Lower lobe of right lung (tissue), 2 donors: ENCODE data around the gene UNC50. TPM values are rescaled to one million over a fixed set of nuclear protein-coding genes. Genes with fewer than 3 reads are reported as not detected.

Experiments
- ATAC-seq, 2 donors: fragments of 200-7000 bp; cut with Tn5 transposase; one replicate each; pipeline ENCODE4 v1.9.1; 2020 to 2022; ENCODE audit warnings: mild to moderate bottlenecking in 2 of 2, moderate library complexity in 2 of 2
- DNase-seq: peaks from one replicate; pipeline ENCODE4 v3.0.0-alpha.2; 2020
- H3K27ac ChIP-seq: fragments of 200-600 bp; one replicate; pipeline ENCODE4 v1.8.0; 2022
- H3K27me3 ChIP-seq: fragments of 200-600 bp; one replicate; pipeline ENCODE4 v1.8.0; 2022; ENCODE audit warnings: low read depth
- H3K36me3 ChIP-seq: fragments of 200-600 bp; one replicate; pipeline ENCODE4 v1.8.0; 2022; ENCODE audit warnings: mild to moderate bottlenecking
- H3K4me1 ChIP-seq: fragments of 200-600 bp; one replicate; pipeline ENCODE4 v1.8.0; 2022
- H3K4me3 ChIP-seq: fragments of 200-600 bp; one replicate; pipeline ENCODE4 v1.8.0; 2022; ENCODE audit warnings: mild to moderate bottlenecking
- H3K9me3 ChIP-seq: fragments of 200-600 bp; one replicate; pipeline ENCODE4 v1.8.0; 2022
- intact Hi-C: fragments of 100-400 bp; cut with DNase I; formaldehyde crosslinking; loops from one replicate; pipeline ENCODE4 v1.11.0; 2022
- total RNA-seq: library from RNA; stranded (reverse); fragmentation: NEBNext Ultra II Directional; extraction: Animal tissue kit (Norgen Biotek cat#: 25700); gene quantifications from one replicate; pipeline ENCODE4 v1.2.1, GENCODE V29; 2021
- TF ChIP-seq, protein P1 (sequence below): fragments of 200-600 bp; IDR thresholded peaks from one replicate; pipeline ENCODE4 v1.8.0; 2022; ENCODE audit warnings: antibody characterized with exemption, mild to moderate bottlenecking
- donor health status: DM: no; HTN: yes; CAD: no; lungs with severe emphysema.

The UNC50 gene
- total RNA-seq, 1 donor from 2014 or later, result 53.7 TPM

DNA sequence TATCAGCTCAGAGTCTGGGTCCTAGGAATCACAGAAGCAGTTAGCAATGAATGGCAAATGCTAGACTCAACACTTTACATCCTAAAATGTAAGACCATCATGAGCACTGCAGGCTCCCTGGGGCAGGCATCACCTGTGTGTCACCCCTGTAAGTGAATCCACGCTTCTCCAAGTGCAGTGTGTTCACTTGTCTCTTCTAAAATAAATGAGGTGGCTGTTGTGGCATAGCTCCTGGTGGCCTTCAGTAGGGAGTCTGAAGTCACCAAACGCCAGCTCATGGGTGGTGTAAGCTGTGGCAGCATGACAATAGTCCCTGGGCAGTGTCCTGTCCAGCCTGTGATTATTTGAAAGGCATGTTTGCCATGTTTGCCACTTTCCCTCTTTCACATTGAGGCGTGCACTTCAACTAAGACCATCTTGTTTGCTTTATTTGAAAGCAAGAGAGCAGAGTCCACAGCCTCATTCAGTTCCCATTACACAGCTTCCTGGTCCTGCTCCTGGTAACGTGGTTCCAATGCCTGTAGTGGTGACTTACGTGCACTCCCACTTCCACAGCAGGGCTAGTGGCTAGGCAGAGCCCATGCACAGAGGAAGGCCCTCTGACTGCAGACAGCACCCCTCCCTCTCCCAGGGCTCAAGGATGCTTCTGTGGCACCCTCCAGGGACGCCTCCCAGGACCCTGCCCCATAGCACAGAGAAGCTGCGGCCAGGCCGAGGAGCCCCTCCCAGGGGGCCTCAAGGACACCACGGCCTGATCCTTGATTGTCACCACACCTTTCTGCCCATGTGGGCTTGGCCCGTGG, 24.4 kb upstream of the UNC50 start:
- intact Hi-C loops, result no loop called here
- Histone ChIP-seq H3K4me3 (no peak overlapping the region), H3K27ac (no peak overlapping the region), H3K4me1 (no peaks in the 10 kb centered on the region), H3K27me3 (no peaks in the 10 kb centered on the region), H3K36me3 (peaks cover 93% of the 10 kb centered on the region), H3K9me3 (no peaks in the 10 kb centered on the region)
- no peak for ATAC-seq
- TF ChIP-seq, protein P1, sequence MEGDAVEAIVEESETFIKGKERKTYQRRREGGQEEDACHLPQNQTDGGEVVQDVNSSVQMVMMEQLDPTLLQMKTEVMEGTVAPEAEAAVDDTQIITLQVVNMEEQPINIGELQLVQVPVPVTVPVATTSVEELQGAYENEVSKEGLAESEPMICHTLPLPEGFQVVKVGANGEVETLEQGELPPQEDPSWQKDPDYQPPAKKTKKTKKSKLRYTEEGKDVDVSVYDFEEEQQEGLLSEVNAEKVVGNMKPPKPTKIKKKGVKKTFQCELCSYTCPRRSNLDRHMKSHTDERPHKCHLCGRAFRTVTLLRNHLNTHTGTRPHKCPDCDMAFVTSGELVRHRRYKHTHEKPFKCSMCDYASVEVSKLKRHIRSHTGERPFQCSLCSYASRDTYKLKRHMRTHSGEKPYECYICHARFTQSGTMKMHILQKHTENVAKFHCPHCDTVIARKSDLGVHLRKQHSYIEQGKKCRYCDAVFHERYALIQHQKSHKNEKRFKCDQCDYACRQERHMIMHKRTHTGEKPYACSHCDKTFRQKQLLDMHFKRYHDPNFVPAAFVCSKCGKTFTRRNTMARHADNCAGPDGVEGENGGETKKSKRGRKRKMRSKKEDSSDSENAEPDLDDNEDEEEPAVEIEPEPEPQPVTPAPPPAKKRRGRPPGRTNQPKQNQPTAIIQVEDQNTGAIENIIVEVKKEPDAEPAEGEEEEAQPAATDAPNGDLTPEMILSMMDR, result no peak
- no peak for DNase-seq

DNA sequence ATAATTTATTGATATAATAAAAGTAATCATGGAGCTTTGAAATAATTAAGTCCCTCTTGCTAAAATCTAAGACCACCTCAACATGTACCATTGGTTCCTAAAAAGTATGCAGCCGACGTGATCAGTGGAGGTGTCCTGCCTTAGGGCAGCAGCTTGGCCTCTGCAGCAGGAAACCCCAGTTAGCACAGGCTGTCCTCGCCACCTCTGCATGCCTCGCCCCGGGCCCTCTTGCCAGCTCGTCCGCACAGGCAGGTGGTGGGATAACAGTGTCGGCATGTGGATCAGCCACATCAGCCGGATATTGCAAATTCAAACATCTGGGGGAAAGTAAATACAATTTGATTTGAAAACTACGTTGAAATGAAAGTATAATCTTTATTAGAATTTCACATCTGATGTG, 23.0 kb upstream of the UNC50 start:
- Histone ChIP-seq H3K27me3 (no peaks in the 10 kb centered on the region), H3K36me3 (peaks cover 81% of the 10 kb centered on the region), H3K4me3 (no peak overlapping the region), H3K9me3 (no peaks in the 10 kb centered on the region), H3K27ac (no peak overlapping the region), H3K4me1 (no peaks in the 10 kb centered on the region)
- no peak for ATAC-seq
- TF ChIP-seq, protein P1, result no peak
- no peak for DNase-seq
- intact Hi-C loops, result no loop called here

DNA sequence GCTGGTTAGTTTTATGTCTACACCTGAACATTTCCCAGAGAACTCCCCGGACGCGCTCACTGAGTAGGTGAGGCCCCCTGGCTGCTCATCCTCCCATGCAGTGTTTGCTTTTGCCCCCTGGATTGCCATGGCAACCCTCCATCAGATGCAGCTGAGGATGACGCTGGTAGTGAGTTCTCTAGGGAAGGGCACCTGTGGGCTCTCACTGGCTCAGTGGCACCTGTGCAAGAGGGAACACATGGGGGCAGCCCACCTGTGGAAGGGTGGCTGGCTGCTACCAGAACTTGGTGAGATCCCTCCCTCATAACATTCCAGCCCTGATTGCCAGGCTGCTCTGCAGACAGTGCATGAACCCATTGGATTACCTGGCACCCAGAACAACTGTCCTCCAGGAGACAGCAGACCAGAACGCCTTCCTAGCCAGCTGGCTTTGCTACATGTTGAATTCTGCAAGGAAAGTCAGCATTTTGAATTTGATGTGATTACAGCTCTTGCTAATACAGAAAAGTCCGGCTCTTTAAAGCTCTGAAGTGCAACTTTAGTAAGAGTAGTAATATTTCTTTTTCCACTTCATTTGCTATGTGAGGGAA, 21.7 kb upstream of the UNC50 start:
- DNase-seq (no peak), ATAC-seq (no peak)
- H3K4me1 ChIP-seq, result no peaks in the 10 kb centered on the region
- TF ChIP-seq, protein P1, result no peak
- no peak overlapping the region for H3K27ac ChIP-seq
- H3K36me3 ChIP-seq, result peaks cover 76% of the 10 kb centered on the region
- intact Hi-C loops, result no loop called here
- no peaks in the 10 kb centered on the region for H3K9me3 ChIP-seq
- no peaks in the 10 kb centered on the region for H3K27me3 ChIP-seq
- no peak overlapping the region for H3K4me3 ChIP-seq

DNA sequence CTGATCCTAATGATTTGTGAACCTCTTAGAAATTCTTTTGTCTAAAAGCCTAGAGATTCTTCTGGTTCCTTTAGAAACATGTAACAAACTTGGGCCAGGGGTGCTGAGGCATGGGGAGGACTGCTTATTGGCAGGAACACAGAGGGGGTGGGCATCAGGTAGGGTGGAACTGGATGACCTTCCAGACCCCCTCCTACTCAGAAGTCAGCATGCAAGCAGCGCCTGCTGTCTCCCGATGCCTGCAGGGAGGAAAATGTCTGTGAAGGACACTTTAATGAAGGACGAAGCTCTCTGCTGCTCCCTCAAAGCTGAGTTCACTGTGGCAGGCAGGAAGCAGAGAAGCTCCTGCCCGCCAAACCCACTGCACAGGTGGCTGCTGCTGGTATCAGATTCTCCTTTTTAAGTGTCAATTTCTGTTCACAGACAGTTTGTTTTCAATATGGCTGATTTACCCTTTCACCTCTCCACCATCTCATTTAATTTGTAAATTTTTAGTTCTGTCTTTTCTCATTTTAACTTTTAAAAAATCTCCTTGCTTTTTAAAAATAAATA, 19.4 kb upstream of the UNC50 start:
- no peaks in the 10 kb centered on the region for H3K27me3 ChIP-seq
- intact Hi-C loops, result no loop called here
- peaks cover 61% of the 10 kb centered on the region for H3K36me3 ChIP-seq
- ATAC-seq (no peak), DNase-seq (no peak)
- no peaks in the 10 kb centered on the region for H3K4me1 ChIP-seq
- no peak overlapping the region for H3K4me3 ChIP-seq
- no peaks in the 10 kb centered on the region for H3K9me3 ChIP-seq
- no peak overlapping the region for H3K27ac ChIP-seq
- TF ChIP-seq, protein P1, result no peak

DNA sequence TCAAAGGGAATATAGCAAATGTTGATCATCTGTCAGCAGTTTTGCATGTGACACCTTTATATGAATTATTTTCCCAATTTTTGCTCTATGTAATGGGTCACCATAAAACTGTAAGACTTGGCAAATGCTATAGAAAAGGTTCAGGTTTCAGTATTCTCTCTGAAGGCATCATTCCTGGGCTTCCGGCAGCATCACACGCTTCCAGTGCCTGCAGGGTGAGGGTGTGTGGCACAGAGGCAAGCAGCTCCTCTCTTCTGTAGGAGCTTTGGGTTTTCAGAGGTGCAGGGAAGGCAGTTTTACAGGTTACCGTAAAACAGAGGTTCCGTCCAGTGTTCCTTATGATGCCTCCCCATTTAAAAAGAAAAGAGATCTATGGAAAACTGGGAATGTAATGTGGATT, 18.9 kb upstream of the UNC50 start:
- no peaks in the 10 kb centered on the region for H3K27me3 ChIP-seq
- peaks cover 56% of the 10 kb centered on the region for H3K36me3 ChIP-seq
- no peak overlapping the region for H3K27ac ChIP-seq
- no peaks in the 10 kb centered on the region for H3K9me3 ChIP-seq
- intact Hi-C loops, result no loop called here
- ATAC-seq, result no peak
- no peak overlapping the region for H3K4me3 ChIP-seq
- no peaks in the 10 kb centered on the region for H3K4me1 ChIP-seq
- no peak for DNase-seq
- TF ChIP-seq, protein P1, result no peak
